Fibroblast of pulmonary artery (primary cell): Measurements from ENCODE around the gene TMEM98.
"Not testable (repeated sequence)": the region's sequence is repeated elsewhere in the genome, so short reads cannot be mapped to it uniquely, and the experiment has no call there.

ENCODE experiments used
- DNase-seq: peaks from one replicate; pipeline ENCODE4 v3.0.0-alpha.2; 2010; ENCODE audit warnings: low read depth
- H3K4me3 ChIP-seq: replicated peaks from 2 replicates; pipeline ENCODE4 v1.5.1; 2011; ENCODE audit warnings: low read depth, mild to moderate bottlenecking, control low read depth, low read length, moderate library complexity
- CTCF ChIP-seq: IDR thresholded peaks from 2 replicates; pipeline ENCODE4 v1.5.1; 2011; ENCODE audit warnings: mild to moderate bottlenecking, control low read depth, low read length, inconsistent platforms; ENCODE audit errors: missing control alignments

TMEM98 gene

GRCh38 chr17:32970281-32970680, 42.3 kb downstream of the TMEM98 start:
- no peak overlapping the region for H3K4me3 ChIP-seq
- TF ChIP-seq CTCF, result no peak
- peak; percentile 6 for DNase-seq

- no peak for TF ChIP-seq CTCF
- peak; percentile 20 for DNase-seq
- no peak overlapping the region for H3K4me3 ChIP-seq
Observed at GRCh38 chr17:32971171-32971570, 43.2 kb downstream of the TMEM98 start.

- TF ChIP-seq CTCF, result no peak
- no peak for DNase-seq
Observed at GRCh38 chr17:32976131-32976530, 48.2 kb downstream of the TMEM98 start.

GRCh38 chr17:32976605-32977004, 48.7 kb downstream of the TMEM98 start:
- no peak overlapping the region for H3K4me3 ChIP-seq
- DNase-seq, result no peak
- no peak for TF ChIP-seq CTCF

More at GRCh38 chr17:32976131-32976530, 48.2 kb downstream of the TMEM98 start:
- H3K4me3 ChIP-seq, result no peak overlapping the region

GRCh38 chr17:32980230-32980629, 52.3 kb downstream of the TMEM98 start:
- H3K4me3 ChIP-seq, result no peak overlapping the region
- no peak for TF ChIP-seq CTCF
- no peak for DNase-seq

- not testable (repeated sequence) for DNase-seq
Observed at GRCh38 chr17:32981611-32982010, 53.7 kb downstream of the TMEM98 start.

GRCh38 chr17:32985050-32985756, 57.2 kb downstream of the TMEM98 start:
- no peak for DNase-seq
- H3K4me3 ChIP-seq, result no peak overlapping the region
- no peak for TF ChIP-seq CTCF

More at GRCh38 chr17:32981611-32982010, 53.7 kb downstream of the TMEM98 start:
- H3K4me3 ChIP-seq, result not testable (repeated sequence)

GRCh38 chr17:32987453-32987805, 59.5 kb downstream of the TMEM98 start:
- not testable (repeated sequence) for DNase-seq, H3K4me3 ChIP-seq

- not testable (repeated sequence) for DNase-seq, H3K4me3 ChIP-seq
Observed at GRCh38 chr17:32987868-32988267, 59.9 kb downstream of the TMEM98 start.
